NOMO-1 treated with dmso at 0.1 percent for 144 hours (cell line): ENCODE data around the gene DENND1A.
A peak's percentile ranks its signal among the peaks of the same experiment; 100 is the strongest.

Source experiments
- DNase-seq: peaks from one replicate; lab custom pipeline; 2025; ENCODE audit not compliant: unreplicated experiment; lab: John Stamatoyannopoulos, UW

The DENND1A gene

GRCh38 chr9:123349691-123350480 is 580.0 kb downstream of the DENND1A start:
- DNase-seq: peak; percentile 56

- no peak for DNase-seq
These were observed 580.9 kb downstream of the DENND1A start for GRCh38 chr9:123349033-123349432.

GRCh38 chr9:123348317-123348992 is 581.5 kb downstream of the DENND1A start:
- no peak for DNase-seq

- no peak for DNase-seq
These were observed 582.5 kb downstream of the DENND1A start for GRCh38 chr9:123347289-123348060.

GRCh38 chr9:123346826-123347225 is 583.1 kb downstream of the DENND1A start:
- no peak for DNase-seq

- no peak for DNase-seq
These were observed 583.9 kb downstream of the DENND1A start for GRCh38 chr9:123346026-123346425.

- no peak for DNase-seq
These were observed 584.4 kb downstream of the DENND1A start for GRCh38 chr9:123345567-123345955.

- no peak for DNase-seq
These were observed 585.6 kb downstream of the DENND1A start for GRCh38 chr9:123344192-123344949.

- no peak for DNase-seq
These were observed 586.3 kb downstream of the DENND1A start for GRCh38 chr9:123343443-123344191.

GRCh38 chr9:123342247-123342646 is 587.7 kb downstream of the DENND1A start:
- no peak for DNase-seq

GRCh38 chr9:123341816-123342215 is 588.1 kb downstream of the DENND1A start:
- DNase-seq: no peak

GRCh38 chr9:123339666-123340510 is 590.0 kb downstream of the DENND1A start:
- DNase-seq: no peak

GRCh38 chr9:123338710-123339665 is 590.9 kb downstream of the DENND1A start:
- no peak for DNase-seq

- no peak for DNase-seq
These were observed 592.0 kb downstream of the DENND1A start for GRCh38 chr9:123337971-123338370.

GRCh38 chr9:123336959-123337358 is 593.0 kb downstream of the DENND1A start:
- no peak for DNase-seq

GRCh38 chr9:123336449-123336848 is 593.5 kb downstream of the DENND1A start:
- no peak for DNase-seq

- DNase-seq: no peak
These were observed 594.0 kb downstream of the DENND1A start for GRCh38 chr9:123335986-123336329.

GRCh38 chr9:123335193-123335985 is 594.5 kb downstream of the DENND1A start:
- DNase-seq: no peak
